Measurements from ENCODE around the gene CCDC136.

DNA sequence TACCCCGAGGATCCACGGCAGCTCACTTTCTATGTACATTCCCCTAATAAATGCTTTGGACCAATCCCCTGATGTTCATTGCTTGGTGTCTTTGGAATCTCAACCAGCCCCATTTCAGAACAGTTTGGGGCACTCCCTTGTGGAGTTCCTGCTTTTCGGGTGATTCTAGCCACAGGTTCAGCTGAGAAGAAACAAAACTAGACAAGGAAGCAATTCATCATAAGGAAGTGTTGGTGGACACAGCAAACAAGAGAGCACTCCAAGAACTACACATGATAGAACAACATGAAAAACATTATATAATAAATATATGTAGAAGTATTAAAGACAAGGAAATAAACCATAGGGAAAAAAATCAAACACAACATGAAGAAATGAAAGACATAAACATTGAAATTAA lies 6.0 kb upstream of the CCDC136 start:
- TF ChIP-seq, protein P1, sequence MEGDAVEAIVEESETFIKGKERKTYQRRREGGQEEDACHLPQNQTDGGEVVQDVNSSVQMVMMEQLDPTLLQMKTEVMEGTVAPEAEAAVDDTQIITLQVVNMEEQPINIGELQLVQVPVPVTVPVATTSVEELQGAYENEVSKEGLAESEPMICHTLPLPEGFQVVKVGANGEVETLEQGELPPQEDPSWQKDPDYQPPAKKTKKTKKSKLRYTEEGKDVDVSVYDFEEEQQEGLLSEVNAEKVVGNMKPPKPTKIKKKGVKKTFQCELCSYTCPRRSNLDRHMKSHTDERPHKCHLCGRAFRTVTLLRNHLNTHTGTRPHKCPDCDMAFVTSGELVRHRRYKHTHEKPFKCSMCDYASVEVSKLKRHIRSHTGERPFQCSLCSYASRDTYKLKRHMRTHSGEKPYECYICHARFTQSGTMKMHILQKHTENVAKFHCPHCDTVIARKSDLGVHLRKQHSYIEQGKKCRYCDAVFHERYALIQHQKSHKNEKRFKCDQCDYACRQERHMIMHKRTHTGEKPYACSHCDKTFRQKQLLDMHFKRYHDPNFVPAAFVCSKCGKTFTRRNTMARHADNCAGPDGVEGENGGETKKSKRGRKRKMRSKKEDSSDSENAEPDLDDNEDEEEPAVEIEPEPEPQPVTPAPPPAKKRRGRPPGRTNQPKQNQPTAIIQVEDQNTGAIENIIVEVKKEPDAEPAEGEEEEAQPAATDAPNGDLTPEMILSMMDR (IDR thresholded peaks at IDR 0.05) = no peak
- no peak for TF ChIP-seq POLR2AphosphoS5 (IDR thresholded peaks at IDR 0.05; ENCODE audit: insufficient read depth in 1 of 2, low read depth in 1 of 2)
